ENCODE data around the gene AOX1. TPM values are rescaled to one million over a fixed set of nuclear protein-coding genes. Genes with fewer than 3 reads are reported as not detected.

AOX1 gene
- total and polyA plus RNA-seq, 8 donors = 17.8 to 181 (median 120) TPM

- Histone ChIP-seq H3K4me3 (no peak overlapping the region), H3K4me1 (no peaks in the 10 kb centered on the region), H3K9me3 (no peaks in the 10 kb centered on the region), H3K27me3 (no peaks in the 10 kb centered on the region), H3K36me3 (peaks cover 0 to 13% (median 0%) of the 10 kb centered on the region in 3 donors), H3K27ac (no peak overlapping the region)
- DNase-seq (no peak), FAIRE-seq (no peak), ATAC-seq (no peak)
- intact Hi-C loops (cut with DNase I) = no loop called here
- WGBS, 2 donors = 89 to 90% methylated on average over 3 of the region's 3 CpGs
- TF ChIP-seq, protein P1, sequence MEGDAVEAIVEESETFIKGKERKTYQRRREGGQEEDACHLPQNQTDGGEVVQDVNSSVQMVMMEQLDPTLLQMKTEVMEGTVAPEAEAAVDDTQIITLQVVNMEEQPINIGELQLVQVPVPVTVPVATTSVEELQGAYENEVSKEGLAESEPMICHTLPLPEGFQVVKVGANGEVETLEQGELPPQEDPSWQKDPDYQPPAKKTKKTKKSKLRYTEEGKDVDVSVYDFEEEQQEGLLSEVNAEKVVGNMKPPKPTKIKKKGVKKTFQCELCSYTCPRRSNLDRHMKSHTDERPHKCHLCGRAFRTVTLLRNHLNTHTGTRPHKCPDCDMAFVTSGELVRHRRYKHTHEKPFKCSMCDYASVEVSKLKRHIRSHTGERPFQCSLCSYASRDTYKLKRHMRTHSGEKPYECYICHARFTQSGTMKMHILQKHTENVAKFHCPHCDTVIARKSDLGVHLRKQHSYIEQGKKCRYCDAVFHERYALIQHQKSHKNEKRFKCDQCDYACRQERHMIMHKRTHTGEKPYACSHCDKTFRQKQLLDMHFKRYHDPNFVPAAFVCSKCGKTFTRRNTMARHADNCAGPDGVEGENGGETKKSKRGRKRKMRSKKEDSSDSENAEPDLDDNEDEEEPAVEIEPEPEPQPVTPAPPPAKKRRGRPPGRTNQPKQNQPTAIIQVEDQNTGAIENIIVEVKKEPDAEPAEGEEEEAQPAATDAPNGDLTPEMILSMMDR (IDR thresholded peaks at IDR 0.05) = no peak
Measured at GRCh38 chr2:200668478-200668877, 82.7 kb downstream of the AOX1 start.

DNA sequence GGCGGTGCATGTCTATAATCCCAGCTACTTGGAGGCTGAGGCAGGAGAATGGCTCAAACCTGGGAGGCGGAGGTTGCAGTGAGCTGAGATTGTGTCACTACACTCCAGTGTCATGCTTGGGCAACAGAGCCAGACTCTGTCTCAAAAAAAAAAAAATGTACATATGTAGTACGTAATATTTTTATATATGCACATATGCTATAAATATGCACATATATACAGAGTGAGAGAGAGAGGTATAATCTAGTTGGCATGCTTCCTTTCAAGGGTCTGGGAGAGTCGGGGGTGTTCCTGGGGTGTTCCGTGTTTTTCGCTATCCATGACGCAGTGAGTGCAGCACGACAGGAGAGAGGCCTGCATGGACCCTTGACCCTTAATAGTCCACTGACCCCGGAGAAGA lies 83.5 kb downstream of the AOX1 start:
- 89 to 91% methylated on average over 9 of the region's 9 CpGs for WGBS, 2 donors
- H3K27me3 ChIP-seq = no peaks in the 10 kb centered on the region
- H3K4me1 ChIP-seq = no peaks in the 10 kb centered on the region
- H3K27ac ChIP-seq = no peak overlapping the region
- no peak overlapping the region for H3K4me3 ChIP-seq
- peaks cover 0 to 13% (median 0%) of the 10 kb centered on the region in 3 donors for H3K36me3 ChIP-seq
- FAIRE-seq (no peak), DNase-seq (no peak), ATAC-seq (no peak)
- TF ChIP-seq, protein P1 (IDR thresholded peaks at IDR 0.05) = no peak
- intact Hi-C loops (cut with DNase I) = no loop called here
- no peaks in the 10 kb centered on the region for H3K9me3 ChIP-seq

- Histone ChIP-seq H3K9me3 (no peaks in the 10 kb centered on the region), H3K27ac (no peak overlapping the region), H3K36me3 (peaks cover 0 to 13% (median 0%) of the 10 kb centered on the region in 3 donors), H3K4me1 (peaks cover 0 to 2% (median 0%) of the 10 kb centered on the region in 3 donors), H3K27me3 (no peaks in the 10 kb centered on the region), H3K4me3 (no peak overlapping the region)
- intact Hi-C loops (cut with DNase I) = loop anchor here in 1 of 3 donors (10.0 kb wide), 1 partner anchor 86 kb away; the partner anchor contains the start of gene AOX1
- ATAC-seq (no peak), DNase-seq (no peak), FAIRE-seq (no peak)
- TF ChIP-seq, protein P1 (IDR thresholded peaks at IDR 0.05) = no peak
- 68 to 70% methylated on average over 4 of the region's 4 CpGs for WGBS, 2 donors
Measured at GRCh38 chr2:200670313-200670712, 84.5 kb downstream of the AOX1 start.

- TF ChIP-seq, protein P1 (IDR thresholded peaks at IDR 0.05) = no peak
- no peaks in the 10 kb centered on the region for H3K27me3 ChIP-seq
- DNase-seq = no peak
- FAIRE-seq = no peak
- H3K27ac ChIP-seq = no peak overlapping the region
- H3K36me3 ChIP-seq = peaks cover 0 to 10% (median 0%) of the 10 kb centered on the region in 3 donors
- H3K9me3 ChIP-seq = no peaks in the 10 kb centered on the region
- no peak for ATAC-seq
- WGBS, 2 donors = 76 to 82% methylated on average over 1 of the region's 1 CpG
- intact Hi-C loops (cut with DNase I) = loop anchor here in 1 of 3 donors (10.0 kb wide), 1 partner anchor 86 kb away; the partner anchor contains the start of gene AOX1
- no peak overlapping the region for H3K4me3 ChIP-seq
- H3K4me1 ChIP-seq = peaks cover 2 to 5% (median 4%) of the 10 kb centered on the region in 3 donors
Measured at GRCh38 chr2:200670751-200671150, 84.9 kb downstream of the AOX1 start.

GRCh38 chr2:200673191-200673590 lies 87.4 kb downstream of the AOX1 start:
- H3K4me3 ChIP-seq = no peak overlapping the region
- intact Hi-C loops (cut with DNase I) = loop anchor here in 1 of 3 donors (10.0 kb wide), 1 partner anchor 88 kb away; the partner anchor contains the start of gene AOX1
- TF ChIP-seq, protein P1 (IDR thresholded peaks at IDR 0.05) = no peak
- no peaks in the 10 kb centered on the region for H3K9me3 ChIP-seq
- WGBS, 2 donors = 85 to 87% methylated on average over 5 of the region's 5 CpGs
- H3K4me1 ChIP-seq = peaks cover 10 to 14% (median 14%) of the 10 kb centered on the region in 3 donors
- H3K27ac ChIP-seq = no peak overlapping the region
- H3K36me3 ChIP-seq = peaks cover 0 to 6% (median 0%) of the 10 kb centered on the region in 3 donors
- DNase-seq (no peak), ATAC-seq (no peak), FAIRE-seq (no peak)
- no peaks in the 10 kb centered on the region for H3K27me3 ChIP-seq

Data from pancreas (tissue), 10 donors.